HG03520 (cell line): ENCODE data around the gene MRPL40.
A peak's percentile ranks its signal among the peaks of the same experiment; 100 is the strongest.

Experiments used
- ATAC-seq: cut with Tn5 transposase; IDR thresholded peaks from one replicate; pipeline ENCODE4 v1.9.1; 2021; ENCODE audit warnings: mild to moderate bottlenecking, moderate library complexity; ENCODE audit not compliant: unreplicated experiment

Gene MRPL40

GRCh38 chr22:19478901-19479354, 46.6 kb downstream of the MRPL40 start, which contains the start of gene UFD1:
Gene UFD1, minus strand, starts transcription at chr22:19479193. Its CDS starts 108 bp downstream, at chr22:19479085.
- peak; percentile 42 for ATAC-seq

- ATAC-seq: peak; percentile 69
These were observed 47.2 kb downstream of the MRPL40 start, which contains the start of gene CDC45 for GRCh38 chr22:19479355-19480172. Gene CDC45, plus strand, starts transcription at chr22:19479920. Its CDS starts 49 bp downstream, at chr22:19479969.

GRCh38 chr22:19480173-19480568, 47.8 kb downstream of the MRPL40 start:
- no peak for ATAC-seq

- no peak for ATAC-seq
These were observed 48.4 kb downstream of the MRPL40 start for GRCh38 chr22:19480789-19481188.

- ATAC-seq: no peak
These were observed 50.0 kb downstream of the MRPL40 start for GRCh38 chr22:19482297-19482696.

GRCh38 chr22:19483481-19484244, 51.3 kb downstream of the MRPL40 start:
- no peak for ATAC-seq
